Astrocyte of the spinal cord (primary cell): Measurements from ENCODE around the gene CLDN16.

ENCODE experiments used
- DNase-seq: peaks from one replicate; pipeline ENCODE4 v3.0.0; 2011; ENCODE audit warnings: low read depth, low spot score
- H3K4me3 ChIP-seq: 2 replicates; pipeline ENCODE4 v1.5.1; 2011; ENCODE audit warnings: low read depth, mild to moderate bottlenecking, low read length, moderate library complexity
- CTCF ChIP-seq: IDR thresholded peaks from 2 replicates; pipeline ENCODE4 v1.5.1; 2012; ENCODE audit warnings: low read depth, mild to moderate bottlenecking, low read length, inconsistent platforms
- in situ Hi-C: cut with HindIII; loops from 2 replicates; pipeline ENCODE4 v1.10.0; 2017; ENCODE audit warnings: low sequenced_read_pairs

CLDN16 gene

GRCh38 chr3:190346541-190346940 lies 41.4 kb upstream of the CLDN16 start:
- in situ Hi-C loops, result no loop called here
- no peak overlapping the region for H3K4me3 ChIP-seq
- TF ChIP-seq CTCF, result no peak
- no peak for DNase-seq

GRCh38 chr3:190352861-190353457 lies 35.0 kb upstream of the CLDN16 start:
- no peak for TF ChIP-seq CTCF
- no peak overlapping the region for H3K4me3 ChIP-seq
- no peak for DNase-seq
- in situ Hi-C loops, result no loop called here

- in situ Hi-C loops, result no loop called here
Observed at GRCh38 chr3:190356246-190356645, 31.7 kb upstream of the CLDN16 start.

GRCh38 chr3:190357468-190357867 lies 30.5 kb upstream of the CLDN16 start:
- H3K4me3 ChIP-seq, result no peak overlapping the region
- no peak for TF ChIP-seq CTCF
- in situ Hi-C loops, result no loop called here
- no peak for DNase-seq

More at GRCh38 chr3:190356246-190356645, 31.7 kb upstream of the CLDN16 start:
- no peak for TF ChIP-seq CTCF
- no peak for DNase-seq
- H3K4me3 ChIP-seq, result no peak overlapping the region

GRCh38 chr3:190359813-190360212 lies 28.1 kb upstream of the CLDN16 start:
- in situ Hi-C loops, result no loop called here
- no peak for TF ChIP-seq CTCF
- DNase-seq, result no peak
- H3K4me3 ChIP-seq, result no peak overlapping the region

- TF ChIP-seq CTCF, result no peak
- H3K4me3 ChIP-seq, result no peak overlapping the region
- in situ Hi-C loops, result no loop called here
- no peak for DNase-seq
Observed at GRCh38 chr3:190360228-190360627, 27.7 kb upstream of the CLDN16 start.

GRCh38 chr3:190361791-190362190 lies 26.2 kb upstream of the CLDN16 start:
- no peak for DNase-seq
- no peak for TF ChIP-seq CTCF
- H3K4me3 ChIP-seq, result no peak overlapping the region
- in situ Hi-C loops, result no loop called here
